Measurements from ENCODE around the gene UBE2I. TPM values are rescaled to one million over a fixed set of nuclear protein-coding genes. Genes with fewer than 3 reads are reported as not detected.

Gene UBE2I
- polyA plus RNA-seq, 2 of the 4 experiments (the other 2 are of a cell fraction), result 170 to 208 TPM

- TF ChIP-seq TP53 (CRISPR knock-in tag; IDR thresholded peaks at IDR 0.05) (no peak), EHMT2 (IDR thresholded peaks at IDR 0.05; ENCODE audit: low read depth) (no peak)
- TF ChIP-seq, protein P1, sequence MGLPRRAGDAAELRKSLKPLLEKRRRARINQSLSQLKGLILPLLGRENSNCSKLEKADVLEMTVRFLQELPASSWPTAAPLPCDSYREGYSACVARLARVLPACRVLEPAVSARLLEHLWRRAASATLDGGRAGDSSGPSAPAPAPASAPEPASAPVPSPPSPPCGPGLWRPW (IDR thresholded peaks at IDR 0.05), result no peak
These were observed 23.2 kb downstream of the UBE2I start (continued) for GRCh38 chr16:1332618-1333148.

DNA sequence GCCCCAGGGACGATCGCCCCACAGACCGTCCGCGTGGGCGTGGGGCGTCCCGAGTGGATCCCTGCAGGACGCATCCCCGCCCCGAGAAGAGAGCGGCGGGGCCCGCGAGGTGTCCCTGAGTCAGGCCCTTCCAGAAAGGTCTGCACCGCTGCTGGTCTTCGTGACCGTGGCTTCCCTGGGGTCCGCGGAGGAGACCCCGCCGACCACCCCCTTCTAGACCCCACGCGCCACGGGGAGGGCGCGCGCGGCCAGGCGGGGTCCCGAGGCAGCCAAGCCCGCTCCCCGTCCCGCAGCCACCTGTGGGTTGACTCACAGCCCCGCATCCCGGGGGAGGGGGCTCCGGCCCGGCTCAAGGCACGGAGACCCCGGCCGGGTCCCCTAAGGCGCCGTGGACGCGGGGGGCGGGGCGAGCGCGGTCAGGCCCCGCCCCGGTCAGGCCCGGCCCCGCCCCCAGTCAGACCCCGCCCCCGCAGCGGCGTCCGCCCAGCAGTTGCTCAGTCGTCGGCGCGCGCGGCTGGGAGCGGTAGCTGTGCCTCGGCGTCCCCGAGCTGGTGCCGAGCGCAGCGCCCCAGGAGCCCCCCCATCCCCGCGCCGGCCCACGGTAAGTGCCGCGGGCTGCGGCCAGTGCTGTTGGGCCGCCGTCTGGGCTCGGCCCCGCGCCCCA is 23.8 kb downstream of the UBE2I start, which contains the start of gene BAIAP3:
BAIAP3 (plus strand) TSS at position 497 of the 664 bp plus-strand sequence. CDS start 4,905 bp downstream, outside the sequence.
- ATAC-seq, result peak; percentile 17 to 39; a peak in 4 of 6 replicates
- Histone ChIP-seq H3K4me1 (peaks cover 29% of the 10 kb centered on the region), H3K4me3 (peak within 1 kb of the TSS; percentile 56), H3K4me2 (peak within 1 kb of the TSS; percentile 99), H3K9me3 (no peaks in the 10 kb centered on the region), H3K27ac (peak within 1 kb of the TSS; percentile 60 to 75; a peak in 4 of 6 replicates)
- peak; percentile 46 to 51 for DNase-seq (ENCODE audit: low read depth in 1 of 2, low spot score in 1 of 2)
- 29% methylated on average over 8 of the region's 83 CpGs for WGBS (ENCODE audit: missing lambda C conversion rate)
- TF ChIP-seq KDM1A (IDR thresholded peaks at IDR 0.05; ENCODE audit: low read depth) (no peak), NFE2L2 (conservative IDR thresholded peaks at IDR 0.05; ENCODE audit: low read length) (no peak), CHD4 (IDR thresholded peaks at IDR 0.05; ENCODE audit: borderline replicate concordance) (no peak), BCL3 (IDR thresholded peaks at IDR 0.05) (0 out of 3 replicates have a peak, but pooled peaks have one; percentile 32), POLR2AphosphoS2 (conservative IDR thresholded peaks at IDR 0.05; ENCODE audit: low read length) (no peak), EHF (CRISPR knock-in tag; IDR thresholded peaks at IDR 0.05) (no peak), USF2 (IDR thresholded peaks at IDR 0.05) (no peak), NPAS2 (CRISPR knock-in tag; IDR thresholded peaks at IDR 0.05; ENCODE audit: borderline replicate concordance) (no peak), JUN (IDR thresholded peaks at IDR 0.05) (no peak), POLR2A (IDR thresholded peaks at IDR 0.05; ENCODE audit: low read length) (peak; percentile 41), PHF8 (IDR thresholded peaks at IDR 0.05; ENCODE audit: borderline replicate concordance, low read depth) (peak; percentile 57; the same call in 1 of the 2 replicates), MAX (IDR thresholded peaks at IDR 0.05) (no peak), JUNB (IDR thresholded peaks at IDR 0.05) (no peak), ESRRA (IDR thresholded peaks at IDR 0.05; ENCODE audit: borderline replicate concordance, low read length) (no peak), HOXB13 (CRISPR knock-in tag; IDR thresholded peaks at IDR 0.05; ENCODE audit: low read depth) (no peak), SMC3 (IDR thresholded peaks at IDR 0.05) (no peak), RARB (CRISPR knock-in tag; IDR thresholded peaks at IDR 0.05) (no peak), MYC (IDR thresholded peaks at IDR 0.05; ENCODE audit: borderline replicate concordance, low read length) (no peak), ZSCAN20 (CRISPR knock-in tag; IDR thresholded peaks at IDR 0.05) (no peak)
- TF ChIP-seq, protein P2, sequence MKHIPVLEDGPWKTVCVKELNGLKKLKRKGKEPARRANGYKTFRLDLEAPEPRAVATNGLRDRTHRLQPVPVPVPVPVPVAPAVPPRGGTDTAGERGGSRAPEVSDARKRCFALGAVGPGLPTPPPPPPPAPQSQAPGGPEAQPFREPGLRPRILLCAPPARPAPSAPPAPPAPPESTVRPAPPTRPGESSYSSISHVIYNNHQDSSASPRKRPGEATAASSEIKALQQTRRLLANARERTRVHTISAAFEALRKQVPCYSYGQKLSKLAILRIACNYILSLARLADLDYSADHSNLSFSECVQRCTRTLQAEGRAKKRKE (CRISPR knock-in tag; IDR thresholded peaks at IDR 0.05; ENCODE audit: low read depth), result no peak
- TF ChIP-seq, protein P1 (IDR thresholded peaks at IDR 0.05), result no peak
- TF ChIP-seq, protein P3, sequence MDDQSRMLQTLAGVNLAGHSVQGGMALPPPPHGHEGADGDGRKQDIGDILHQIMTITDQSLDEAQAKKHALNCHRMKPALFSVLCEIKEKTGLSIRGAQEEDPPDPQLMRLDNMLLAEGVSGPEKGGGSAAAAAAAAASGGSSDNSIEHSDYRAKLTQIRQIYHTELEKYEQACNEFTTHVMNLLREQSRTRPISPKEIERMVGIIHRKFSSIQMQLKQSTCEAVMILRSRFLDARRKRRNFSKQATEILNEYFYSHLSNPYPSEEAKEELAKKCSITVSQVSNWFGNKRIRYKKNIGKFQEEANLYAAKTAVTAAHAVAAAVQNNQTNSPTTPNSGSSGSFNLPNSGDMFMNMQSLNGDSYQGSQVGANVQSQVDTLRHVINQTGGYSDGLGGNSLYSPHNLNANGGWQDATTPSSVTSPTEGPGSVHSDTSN (IDR thresholded peaks at IDR 0.05), result no peak
- ChIA-PET CTCF (interaction anchor here (1.0 to 1.6 kb wide), 3 partner anchors 9 to 29 kb away, joined by 3 to 6 read pairs (median 4); no protein-coding TSS in a partner anchor), POLR2A (no interaction called here)
- FAIRE-seq, result no peak
